NCI-H2196 (cell line): Measurements from ENCODE around the gene SGK2.

Experiments
- DNase-seq: peaks from one replicate; lab custom pipeline; 2025; ENCODE audit not compliant: unreplicated experiment; lab: John Stamatoyannopoulos, UW

Gene SGK2

GRCh38 chr20:43536041-43536816 is 22.6 kb upstream of the SGK2 start:
- no peak for DNase-seq

- no peak for DNase-seq
Measured at GRCh38 chr20:43536817-43537440, 21.9 kb upstream of the SGK2 start.

GRCh38 chr20:43537921-43538877 is 20.6 kb upstream of the SGK2 start:
- DNase-seq = peak; percentile 64

DNA sequence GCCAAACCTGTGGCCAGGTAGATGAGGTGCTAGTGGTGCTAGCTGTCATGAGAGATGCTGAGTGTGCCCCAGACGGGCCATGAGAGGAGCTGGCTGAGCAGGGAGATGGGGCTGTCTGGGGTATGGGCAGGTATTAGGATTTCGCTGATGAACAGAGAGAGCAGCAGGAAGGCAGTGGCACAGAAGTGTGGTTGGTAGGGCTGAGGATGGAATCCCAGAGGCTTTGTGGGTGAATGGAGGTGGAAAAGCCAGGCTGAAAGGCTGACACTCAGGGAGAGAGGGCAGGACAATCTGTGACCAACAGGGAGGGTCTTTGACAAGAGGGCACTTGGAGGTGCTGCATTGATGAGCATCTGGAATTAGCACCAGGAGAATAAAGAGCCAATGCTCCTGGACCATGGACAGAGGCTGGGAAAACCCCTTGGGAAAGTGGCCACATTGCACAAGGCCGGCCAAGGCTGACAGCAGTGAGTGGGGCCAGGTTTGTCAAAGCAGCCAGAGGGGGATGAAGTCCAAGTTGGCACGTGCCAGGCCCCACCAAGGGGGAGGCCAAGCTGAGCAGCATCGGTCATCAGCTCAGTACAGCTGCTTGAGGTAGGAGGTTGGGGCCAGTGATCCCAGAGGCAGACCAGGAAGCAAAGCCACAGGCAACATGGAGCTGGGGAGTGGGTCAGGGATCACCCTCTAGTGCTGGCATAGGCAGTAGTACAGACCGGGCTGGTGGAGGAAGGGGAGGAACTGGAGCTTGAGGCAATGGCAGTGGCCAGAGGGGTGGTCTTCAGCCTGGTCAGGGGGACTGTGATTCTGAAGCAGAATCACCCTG is 19.7 kb upstream of the SGK2 start:
- no peak for DNase-seq

GRCh38 chr20:43539975-43540672 is 18.7 kb upstream of the SGK2 start:
- no peak for DNase-seq

GRCh38 chr20:43540673-43541060 is 18.2 kb upstream of the SGK2 start:
- no peak for DNase-seq

- no peak for DNase-seq
Measured at GRCh38 chr20:43541214-43541613, 17.6 kb upstream of the SGK2 start.

DNA sequence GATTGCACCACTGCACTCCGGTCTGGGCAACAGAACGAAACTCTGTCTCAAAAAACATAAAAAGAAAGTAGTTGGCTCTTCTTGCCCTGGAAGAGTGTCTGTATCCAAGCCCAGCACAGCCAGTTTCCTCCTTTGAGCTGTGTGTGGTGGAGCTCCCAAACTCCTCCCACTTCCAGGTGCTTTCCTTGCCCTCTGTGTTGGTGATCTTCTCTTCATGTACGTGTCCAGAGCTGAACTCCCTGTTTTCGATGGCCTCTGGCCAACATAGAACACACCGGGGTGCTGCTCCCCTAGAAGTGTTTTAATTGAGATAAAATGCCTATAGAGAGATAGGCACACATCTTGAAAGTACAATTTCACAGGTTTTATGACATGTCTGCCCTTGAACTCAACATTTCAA is 16.7 kb upstream of the SGK2 start:
- DNase-seq = no peak

- DNase-seq = no peak
Measured at GRCh38 chr20:43542674-43543073, 16.2 kb upstream of the SGK2 start.

GRCh38 chr20:43543138-43543537 is 15.7 kb upstream of the SGK2 start:
- DNase-seq = no peak

DNA sequence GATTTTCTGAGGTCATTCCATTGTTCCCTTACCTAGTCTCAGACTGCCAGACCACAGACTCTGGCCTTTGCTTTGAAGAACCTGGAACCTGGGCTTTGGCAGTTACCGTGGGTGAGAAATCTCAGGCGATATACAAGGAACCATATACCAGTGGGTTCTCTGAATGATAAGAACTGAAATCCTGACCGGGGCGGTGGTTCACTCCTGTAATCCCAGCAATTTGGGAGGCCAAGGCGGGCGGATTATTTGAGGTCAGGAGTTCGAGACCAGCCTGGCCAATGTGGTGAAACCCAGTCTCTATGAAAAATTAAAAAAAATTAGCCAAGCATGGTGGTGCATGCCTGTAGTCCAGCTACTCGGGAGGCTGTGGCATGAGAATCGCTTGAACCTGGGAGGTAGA is 14.3 kb upstream of the SGK2 start:
- DNase-seq = no peak

DNA sequence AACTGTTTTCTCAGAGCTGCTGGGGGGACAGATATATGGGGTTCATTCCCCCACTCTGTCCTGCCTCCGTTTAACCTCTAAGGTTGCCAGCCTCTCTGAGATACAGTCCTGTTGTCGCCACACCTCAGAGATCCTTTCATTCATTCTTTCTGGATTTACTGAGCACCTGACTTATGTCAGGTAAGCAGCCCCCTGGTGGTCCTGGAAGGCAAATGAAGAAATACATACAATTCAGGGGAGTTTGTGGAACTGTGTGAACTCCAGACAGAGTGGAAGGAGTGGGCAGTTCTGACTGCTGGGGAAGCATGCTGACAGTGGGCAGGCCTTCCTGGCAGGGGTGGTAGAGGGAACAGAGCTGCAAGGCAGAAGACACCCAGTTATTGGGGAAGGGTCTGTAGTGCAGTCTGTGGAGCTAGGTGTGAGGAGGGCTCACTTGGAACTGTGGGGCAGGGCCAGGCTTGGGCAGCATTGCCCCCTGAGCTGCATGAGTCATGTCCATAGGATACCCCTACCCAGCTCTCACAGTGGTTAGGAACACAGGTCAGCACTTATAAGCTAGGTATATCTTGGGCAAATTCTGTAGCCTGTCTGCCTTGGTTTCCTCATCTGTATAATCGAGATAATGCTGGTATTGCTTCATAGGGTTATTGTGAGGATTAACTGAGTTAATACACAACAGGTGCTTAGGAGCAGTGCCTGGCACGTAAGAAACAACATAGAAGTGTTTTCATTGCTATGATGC is 12.8 kb upstream of the SGK2 start:
- no peak for DNase-seq

- no peak for DNase-seq
Measured at GRCh38 chr20:43548273-43548880, 10.4 kb upstream of the SGK2 start.

DNA sequence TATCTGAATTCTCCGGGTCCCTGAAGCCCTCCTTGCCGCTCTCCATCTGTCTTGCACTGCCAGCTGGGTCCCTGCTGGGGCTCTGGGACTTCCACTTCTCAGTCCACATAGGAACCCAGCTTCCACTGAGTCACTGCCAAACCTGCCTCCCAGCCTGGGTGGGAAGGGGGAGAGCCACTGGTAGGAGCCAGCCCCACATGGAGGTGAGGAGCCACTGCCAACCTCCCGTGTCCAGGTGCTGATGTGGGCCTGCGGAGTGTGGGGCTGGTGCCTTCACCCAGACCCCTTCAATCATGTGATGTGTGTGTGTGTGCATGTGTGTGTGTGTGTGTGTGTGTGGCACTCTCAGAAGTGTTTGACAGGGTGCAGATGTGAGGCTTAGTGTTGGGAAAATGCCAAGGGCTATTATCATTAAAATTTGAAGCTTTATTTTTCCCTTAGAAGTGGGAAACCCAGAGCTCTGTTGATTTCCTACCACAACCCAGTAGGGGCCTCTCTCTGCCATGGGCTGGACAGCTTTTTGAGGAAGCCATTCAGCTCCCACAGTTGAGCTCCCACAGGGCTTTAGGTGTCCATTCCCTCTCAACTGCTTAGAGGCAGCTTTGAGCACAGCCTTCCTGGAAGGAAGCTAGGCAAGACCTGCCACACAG is 9.3 kb upstream of the SGK2 start:
- no peak for DNase-seq

DNA sequence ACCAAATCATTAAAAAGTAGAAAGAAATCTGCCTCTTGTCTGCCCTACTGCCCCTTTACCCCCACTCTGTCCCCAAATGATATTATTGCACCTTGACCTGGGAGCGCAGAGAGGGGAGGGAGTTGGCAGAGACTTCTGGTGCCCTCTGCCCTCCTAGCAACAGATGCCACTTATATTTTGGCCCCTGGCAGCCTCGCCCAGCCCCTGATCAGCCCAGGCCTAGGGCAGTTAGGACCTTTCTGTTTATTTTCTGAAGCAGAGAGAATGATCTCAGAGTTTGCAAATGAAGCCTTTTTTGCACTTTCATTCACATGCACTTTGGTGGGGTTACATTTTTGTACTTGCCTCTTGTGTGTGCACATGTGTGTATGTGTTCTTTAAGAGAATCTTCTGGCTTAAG is 8.4 kb upstream of the SGK2 start:
- no peak for DNase-seq

- no peak for DNase-seq
Measured at GRCh38 chr20:43554369-43554768, 4.5 kb upstream of the SGK2 start.

- DNase-seq = no peak
Measured at GRCh38 chr20:43559147-43559987, 540 bp downstream of the SGK2 start.

- no peak for DNase-seq
Measured at GRCh38 chr20:43560974-43561373, 2.1 kb downstream of the SGK2 start.
